Suprapubic skin (tissue), 4 donors: Measurements from ENCODE around the gene CMTM8.

ENCODE experiments used
- POLR2A ChIP-seq, 2 donors: fragments of 450-650 bp; IDR thresholded peaks; one replicate each; pipeline ENCODE4 v1.6.1; 2017; ENCODE audit warnings: antibody characterized with exemption in 2 of 2, mild to moderate bottlenecking in 2 of 2, moderate library complexity in 2 of 2
- POLR2AphosphoS5 ChIP-seq, 3 donors: sonication (generic); formaldehyde crosslinking; IDR thresholded peaks; one replicate each; pipeline ENCODE4 v1.6.1; 2017; ENCODE audit warnings: antibody characterized with exemption in 3 of 3
- TF ChIP-seq, protein P1 (sequence below), 2 donors: fragments of 200-600 bp in 1 of 2; fragments of 450-650 bp in 1 of 2; sonication (generic) in 1 of 2; IDR thresholded peaks; one replicate each; pipeline ENCODE4 v1.5.1; 2016 to 2019; ENCODE audit warnings: antibody characterized with exemption in 2 of 2, mild to moderate bottlenecking in 1 of 2, moderate library complexity in 1 of 2

DNA sequence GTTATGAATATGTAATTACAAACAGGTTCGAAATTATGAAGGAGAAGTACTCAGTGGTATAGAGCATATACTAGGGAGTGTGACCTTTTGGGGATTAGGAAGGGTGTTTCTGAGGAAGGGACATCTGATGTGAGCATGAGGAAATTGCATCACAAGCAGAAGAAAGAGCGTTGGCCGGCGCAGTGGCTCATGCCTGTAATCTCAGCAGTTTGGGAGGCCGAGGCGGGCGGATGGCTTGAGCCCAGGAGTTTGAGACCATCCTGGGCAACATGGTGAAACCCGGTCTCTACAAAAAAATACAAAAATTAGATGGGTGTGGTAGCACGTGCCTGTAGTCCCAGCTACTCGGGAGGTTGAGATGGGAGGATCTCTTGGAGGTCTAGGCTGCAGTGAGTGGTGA lies 160.1 kb downstream of the CMTM8 start:
- TF ChIP-seq, protein P1, sequence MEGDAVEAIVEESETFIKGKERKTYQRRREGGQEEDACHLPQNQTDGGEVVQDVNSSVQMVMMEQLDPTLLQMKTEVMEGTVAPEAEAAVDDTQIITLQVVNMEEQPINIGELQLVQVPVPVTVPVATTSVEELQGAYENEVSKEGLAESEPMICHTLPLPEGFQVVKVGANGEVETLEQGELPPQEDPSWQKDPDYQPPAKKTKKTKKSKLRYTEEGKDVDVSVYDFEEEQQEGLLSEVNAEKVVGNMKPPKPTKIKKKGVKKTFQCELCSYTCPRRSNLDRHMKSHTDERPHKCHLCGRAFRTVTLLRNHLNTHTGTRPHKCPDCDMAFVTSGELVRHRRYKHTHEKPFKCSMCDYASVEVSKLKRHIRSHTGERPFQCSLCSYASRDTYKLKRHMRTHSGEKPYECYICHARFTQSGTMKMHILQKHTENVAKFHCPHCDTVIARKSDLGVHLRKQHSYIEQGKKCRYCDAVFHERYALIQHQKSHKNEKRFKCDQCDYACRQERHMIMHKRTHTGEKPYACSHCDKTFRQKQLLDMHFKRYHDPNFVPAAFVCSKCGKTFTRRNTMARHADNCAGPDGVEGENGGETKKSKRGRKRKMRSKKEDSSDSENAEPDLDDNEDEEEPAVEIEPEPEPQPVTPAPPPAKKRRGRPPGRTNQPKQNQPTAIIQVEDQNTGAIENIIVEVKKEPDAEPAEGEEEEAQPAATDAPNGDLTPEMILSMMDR (IDR thresholded peaks at IDR 0.05), result no peak
- TF ChIP-seq POLR2A (IDR thresholded peaks at IDR 0.05) (no peak), POLR2AphosphoS5 (IDR thresholded peaks at IDR 0.05) (no peak)
